GM21526 (cell line): Measurements from ENCODE around the gene SCYGR1.
"Not testable (repeated sequence)": the region's sequence is repeated elsewhere in the genome, so short reads cannot be mapped to it uniquely, and the experiment has no call there.

ENCODE experiments used
- ATAC-seq: cut with Tn5 transposase; IDR thresholded peaks from one replicate; pipeline ENCODE4 v1.9.1; 2021; ENCODE audit warnings: moderate library complexity; ENCODE audit not compliant: unreplicated experiment, low FRiP score

The SCYGR1 gene

DNA sequence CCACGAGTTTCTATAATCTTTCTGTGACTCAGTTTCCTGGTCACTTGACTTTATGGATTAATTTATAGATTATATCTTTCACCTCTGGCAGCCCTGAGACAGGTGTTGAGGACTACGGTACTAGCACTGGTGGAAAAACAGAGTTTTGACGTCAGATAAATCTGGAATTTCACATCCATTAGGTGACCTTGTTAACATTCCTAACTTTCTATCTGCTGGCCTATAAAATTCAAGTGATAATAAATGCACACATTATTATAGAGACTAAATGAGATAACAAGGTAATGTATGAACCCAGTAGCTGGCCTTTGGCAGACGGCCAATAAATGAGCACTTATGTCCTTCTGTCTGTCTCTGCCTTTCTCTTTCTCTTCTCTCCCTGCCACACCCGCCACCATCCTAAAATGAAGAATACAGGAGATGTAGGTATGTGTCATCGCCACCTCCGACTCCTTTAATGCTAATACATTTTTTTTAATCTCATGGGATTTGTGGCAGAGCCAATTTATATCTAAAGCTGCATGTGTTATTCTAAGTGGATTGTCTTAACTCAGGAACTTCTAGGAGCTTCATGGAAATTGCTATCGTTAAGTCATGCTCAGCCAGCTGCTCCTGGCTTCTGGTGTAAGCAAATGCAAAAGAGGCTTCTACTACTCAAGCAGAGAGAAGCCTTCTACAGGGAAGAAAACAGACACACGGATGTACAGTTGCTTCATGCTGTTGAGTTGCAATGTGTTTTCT lies 10.9 kb downstream of the SCYGR1 start:
- no peak for ATAC-seq

DNA sequence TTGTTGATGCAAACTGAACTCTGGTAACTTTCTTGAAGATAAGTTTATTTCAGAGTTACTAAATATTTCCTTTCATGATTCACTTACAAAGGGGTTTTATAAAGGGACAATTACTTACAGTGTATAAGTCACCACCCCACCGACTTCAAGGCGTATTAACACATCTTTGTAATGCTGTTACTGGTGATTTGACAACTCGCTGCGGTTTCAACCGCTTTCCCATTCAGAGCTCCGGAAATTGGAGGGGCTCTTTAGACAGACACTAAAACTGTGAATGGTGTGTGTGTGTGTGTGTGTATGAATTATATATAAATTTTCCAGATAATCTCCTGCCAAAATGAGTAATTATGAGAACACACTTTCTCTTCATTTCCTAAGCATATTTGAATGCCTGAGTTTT lies 13.6 kb downstream of the SCYGR1 start:
- ATAC-seq, result no peak

DNA sequence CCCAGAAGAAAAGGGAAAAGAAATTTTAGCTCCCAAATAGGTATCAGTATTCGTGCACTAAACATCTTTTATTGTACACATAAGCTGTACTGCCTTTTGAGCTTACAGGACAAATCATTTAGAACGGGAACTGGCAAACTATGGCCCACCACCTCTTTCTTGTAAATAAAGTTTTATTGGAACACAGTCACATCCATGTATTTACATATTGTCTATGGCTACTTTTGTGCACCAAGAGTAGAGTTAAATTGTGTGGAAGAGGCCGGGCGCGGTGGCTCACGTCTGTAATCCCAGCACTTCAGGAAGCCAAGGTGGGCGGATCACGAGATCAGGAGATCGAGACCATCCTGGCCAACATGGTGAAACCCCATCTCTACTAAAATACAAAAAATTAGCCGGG lies 14.4 kb downstream of the SCYGR1 start:
- no peak for ATAC-seq

DNA sequence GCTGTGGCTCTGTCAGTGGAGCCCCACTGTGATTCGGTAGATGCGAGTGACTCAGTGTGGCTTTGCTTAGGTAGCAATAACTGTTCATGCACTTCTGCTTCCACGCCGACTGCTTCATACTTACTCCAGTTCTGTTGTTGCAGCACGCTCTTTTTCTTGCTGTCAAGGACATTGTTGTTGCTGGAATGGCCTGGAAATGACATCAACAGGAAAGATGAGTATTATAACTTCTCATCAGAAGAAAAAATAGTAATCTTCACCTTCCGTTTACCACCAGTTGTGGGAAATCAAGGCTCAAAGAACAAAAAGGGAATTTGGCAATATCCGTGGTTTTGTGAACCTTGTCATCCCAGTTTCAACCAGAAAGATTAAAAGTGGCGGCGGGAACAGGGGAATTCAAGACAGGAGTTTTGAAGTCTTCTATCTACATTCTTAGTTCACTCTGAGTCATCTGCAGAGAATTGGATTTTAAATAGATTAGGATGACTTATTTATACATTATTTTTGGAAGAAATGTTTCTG lies 16.9 kb downstream of the SCYGR1 start:
- ATAC-seq, result no peak

DNA sequence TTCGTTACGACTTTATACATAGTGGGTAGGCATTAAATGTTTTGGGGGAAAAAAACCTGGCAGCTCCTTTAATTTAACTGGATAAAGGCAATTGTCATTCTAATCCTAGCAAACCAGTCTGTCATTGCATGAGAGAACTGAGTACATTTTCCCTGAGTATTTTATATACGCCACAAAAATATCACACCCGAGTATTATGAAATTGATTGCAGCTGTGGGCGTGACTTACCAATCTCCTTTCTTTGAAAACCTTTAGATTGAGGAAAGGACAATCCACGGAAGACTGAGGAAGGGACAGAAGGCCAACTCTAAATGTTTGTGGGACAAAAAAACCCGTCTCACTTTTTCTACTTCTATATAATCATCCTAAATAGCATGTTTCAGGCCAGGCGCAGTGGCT lies 17.7 kb downstream of the SCYGR1 start:
- no peak for ATAC-seq

DNA sequence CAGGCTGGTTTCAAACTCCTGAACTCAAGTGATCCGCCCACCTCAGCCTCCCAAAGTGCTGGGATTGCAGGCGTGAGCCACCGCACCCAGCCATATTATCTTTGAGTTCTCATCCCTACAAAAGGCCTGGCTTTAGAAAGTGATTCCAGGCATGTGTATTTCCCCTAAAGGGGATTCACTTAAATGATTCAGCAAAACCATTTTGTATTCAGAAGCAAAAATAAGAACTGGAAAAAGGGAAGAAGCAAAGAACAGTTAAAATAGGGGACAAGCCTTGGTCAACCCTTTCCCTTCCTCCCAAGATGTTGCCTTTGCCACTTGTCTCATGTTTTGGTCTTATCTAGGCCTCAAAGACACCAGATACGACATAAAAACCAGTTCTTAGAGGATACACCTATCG lies 19.2 kb downstream of the SCYGR1 start:
- ATAC-seq, result no peak

DNA sequence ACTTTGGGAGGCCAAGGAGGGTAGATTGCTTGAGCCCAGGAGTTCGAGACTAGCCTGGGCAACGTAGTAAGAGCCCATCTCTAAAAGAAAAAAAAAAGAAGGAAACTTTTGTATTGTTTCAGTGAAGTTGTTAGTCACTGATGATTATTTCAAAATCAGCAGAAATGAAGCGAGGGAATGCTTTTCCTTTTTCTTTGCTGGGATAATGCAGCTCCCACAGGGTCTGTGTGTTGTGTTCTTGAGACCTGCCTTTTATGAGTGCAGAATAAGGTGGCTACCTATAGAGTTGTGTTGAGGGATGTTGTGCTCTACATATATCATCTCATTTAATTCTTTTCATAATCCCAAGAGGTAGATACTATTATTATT lies 20.3 kb downstream of the SCYGR1 start:
- ATAC-seq, result no peak

DNA sequence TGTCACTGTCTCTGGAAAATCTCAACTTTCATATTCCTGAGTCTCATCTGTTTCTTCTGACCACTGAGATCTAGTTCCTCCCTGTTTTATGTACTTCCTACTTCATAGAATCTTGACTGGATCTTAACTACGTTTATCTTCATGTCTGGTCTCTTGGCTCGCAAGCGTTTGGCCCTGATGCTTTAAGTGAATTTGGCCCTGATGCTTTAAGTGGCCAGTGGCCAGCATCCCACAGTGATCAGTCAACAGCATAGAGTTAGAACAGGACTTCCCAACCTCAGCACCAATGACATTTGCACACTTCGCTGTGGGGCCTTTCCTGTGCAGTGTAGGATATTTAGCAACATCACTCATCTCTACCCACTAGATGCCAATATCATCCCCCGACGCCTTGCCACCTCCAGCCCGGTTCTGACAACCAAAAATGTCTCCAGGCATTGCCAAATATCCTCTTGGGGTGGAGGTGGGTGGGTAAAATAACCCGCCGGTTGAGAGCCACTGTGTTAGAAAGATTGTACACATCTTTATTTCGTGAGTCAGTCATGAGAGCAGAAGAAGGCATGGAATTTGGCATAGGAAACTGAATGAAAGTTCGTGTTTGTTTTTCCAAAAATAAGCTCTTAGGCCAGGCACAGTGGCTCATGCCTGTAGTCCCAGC lies 20.9 kb downstream of the SCYGR1 start:
- no peak for ATAC-seq

DNA sequence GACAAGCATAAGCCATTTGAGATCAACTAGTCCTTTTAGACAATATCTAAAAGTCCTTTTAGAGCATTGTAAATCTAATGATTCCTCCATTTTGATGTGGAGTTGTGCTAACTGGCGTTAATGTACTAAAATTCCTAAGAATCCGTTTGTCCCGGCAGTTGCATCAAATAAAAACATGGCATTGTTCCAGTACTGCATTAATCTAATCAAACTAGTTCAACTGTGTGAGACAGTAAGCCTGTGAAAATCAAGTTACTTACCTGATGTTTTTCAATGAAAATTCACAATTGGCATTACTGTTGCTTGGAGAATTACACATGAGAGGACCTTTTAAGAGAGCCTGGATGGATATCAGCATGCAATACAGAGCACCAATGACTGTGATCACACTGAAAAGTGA lies 21.9 kb downstream of the SCYGR1 start:
- no peak for ATAC-seq

DNA sequence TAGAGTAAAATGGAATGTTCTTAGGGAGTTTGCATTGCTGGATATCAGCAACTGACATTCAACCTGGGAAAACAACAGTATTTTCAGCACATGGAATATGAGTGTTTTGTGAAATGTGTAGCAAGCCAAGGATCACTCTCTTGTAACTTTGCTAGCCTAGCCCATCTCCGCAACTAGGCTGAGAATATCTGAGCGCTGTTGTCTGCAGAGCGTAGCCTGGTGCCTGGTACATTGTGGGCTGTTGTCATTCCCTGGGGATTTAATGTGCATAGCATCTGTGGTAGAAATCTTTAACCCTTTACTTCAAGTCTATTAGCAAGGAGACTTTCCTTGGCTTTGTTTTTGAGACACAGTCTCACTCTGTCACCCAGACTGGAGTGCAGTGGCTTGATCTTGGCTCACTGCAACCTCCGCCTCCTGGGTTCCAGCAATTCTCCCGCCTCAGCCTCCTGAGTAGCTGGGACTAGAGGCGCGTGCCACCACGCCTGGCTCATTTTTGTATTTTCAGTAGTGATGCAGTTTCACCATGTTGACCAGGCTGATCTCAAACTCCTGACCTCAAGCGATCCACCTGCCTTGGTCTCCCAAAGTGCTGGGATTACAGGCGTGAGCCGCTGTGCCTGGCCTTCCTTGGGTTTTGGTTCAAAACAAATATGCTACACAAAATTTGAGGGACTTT lies 23.0 kb downstream of the SCYGR1 start:
- not testable (repeated sequence) for ATAC-seq

DNA sequence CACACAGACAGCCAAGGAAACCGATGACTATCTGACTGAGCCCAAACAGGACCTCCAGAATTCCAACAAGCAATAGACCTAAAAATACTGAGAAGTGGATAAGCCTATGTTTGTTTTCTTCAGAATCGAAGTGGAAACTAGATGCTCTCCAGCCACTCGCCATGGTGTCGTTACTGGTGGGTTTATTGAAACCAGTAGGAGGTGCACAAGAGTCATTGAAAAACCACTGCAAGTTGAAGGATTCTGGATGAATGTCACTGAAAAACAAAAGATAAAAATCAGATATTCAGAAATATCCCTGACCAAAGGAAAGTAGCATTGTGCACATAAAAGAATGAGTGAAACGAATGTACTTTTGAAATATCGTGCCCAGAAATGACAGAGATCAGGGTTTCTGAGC lies 24.0 kb downstream of the SCYGR1 start:
- no peak for ATAC-seq

DNA sequence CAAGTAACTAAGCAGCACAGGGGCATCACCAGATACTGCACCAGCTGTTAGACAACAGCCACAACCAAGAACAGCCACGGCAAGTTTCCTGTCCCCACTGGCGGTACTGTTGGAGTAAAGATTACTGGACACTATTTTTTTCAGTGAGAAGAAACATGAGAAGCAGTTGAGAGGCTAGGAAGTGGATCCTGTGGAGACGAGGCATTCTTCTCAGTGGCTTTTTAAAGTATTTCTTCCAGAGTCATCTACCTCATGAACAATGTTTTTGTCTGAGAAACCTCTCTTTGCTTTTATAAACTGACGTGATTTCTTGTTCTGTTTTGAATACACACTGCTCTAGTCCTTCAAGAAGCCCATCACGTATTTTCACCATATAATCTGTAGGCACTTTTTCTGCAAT lies 27.4 kb downstream of the SCYGR1 start:
- ATAC-seq, result no peak

DNA sequence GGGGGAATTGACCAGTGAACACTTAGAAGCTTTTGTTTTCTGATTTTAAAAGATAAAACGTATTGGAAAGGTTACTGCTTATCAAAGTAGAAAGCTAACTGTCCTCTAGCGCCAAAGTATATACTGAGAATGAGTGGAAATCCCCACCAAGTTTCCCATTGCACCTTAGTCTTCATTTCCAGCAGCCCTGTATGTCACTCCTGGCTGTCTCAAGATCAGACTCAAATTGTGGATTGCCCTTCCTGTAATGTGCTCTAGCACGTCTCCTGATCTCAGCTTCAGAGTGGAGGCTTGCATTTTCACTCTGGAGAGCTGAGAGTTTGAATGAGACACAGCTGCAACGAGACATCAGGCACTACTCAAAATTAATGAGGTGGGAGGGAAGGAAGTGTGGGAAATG lies 36.1 kb downstream of the SCYGR1 start:
- ATAC-seq, result peak; percentile 68

DNA sequence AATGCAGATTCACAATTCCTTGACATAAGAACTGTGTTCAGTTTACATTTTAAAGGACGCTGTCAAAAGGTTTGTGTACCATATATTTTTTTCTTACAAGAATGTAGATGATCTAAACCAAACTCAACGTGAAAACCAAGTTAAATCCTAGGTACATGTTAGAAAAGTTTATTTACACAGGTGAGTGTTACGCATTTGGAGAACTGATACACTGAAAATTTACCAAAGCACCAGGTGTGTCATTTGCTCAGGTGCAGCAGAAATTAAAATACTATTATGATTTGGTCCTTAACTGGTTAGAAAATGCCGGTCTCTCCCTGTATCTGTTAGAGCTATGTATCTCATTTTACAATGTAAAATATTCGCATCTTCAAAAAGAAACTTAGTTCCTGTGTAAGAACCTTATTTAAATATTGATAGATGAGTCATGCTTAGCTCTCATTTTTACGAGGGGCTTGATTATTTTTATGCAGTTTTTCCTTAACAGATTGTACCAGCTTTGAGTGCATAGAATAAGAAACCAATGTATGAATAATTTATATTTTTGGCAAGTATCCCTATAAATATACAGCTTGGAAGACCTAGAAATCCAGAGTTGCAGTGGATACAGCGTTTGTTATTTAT lies 37.6 kb downstream of the SCYGR1 start:
- no peak for ATAC-seq

DNA sequence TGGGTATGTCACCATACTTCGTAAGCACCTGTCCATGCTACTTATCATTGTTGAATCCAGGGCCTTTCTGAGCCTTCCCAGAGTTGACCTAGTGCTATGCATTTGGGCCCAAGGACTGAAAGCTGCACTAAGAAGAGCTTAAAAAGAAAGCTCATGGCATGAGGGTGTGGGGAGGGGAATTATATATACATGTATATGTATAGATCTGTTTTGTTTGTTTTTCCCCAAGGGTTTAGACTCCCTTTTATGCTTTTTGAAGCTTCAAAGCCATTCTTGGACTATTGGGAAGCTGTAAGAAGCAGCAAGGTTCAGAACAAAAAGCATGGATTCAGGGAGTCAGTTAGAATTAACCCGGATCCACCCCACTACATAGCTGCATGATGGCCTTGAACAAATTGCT lies 39.4 kb downstream of the SCYGR1 start:
- ATAC-seq, result no peak

DNA sequence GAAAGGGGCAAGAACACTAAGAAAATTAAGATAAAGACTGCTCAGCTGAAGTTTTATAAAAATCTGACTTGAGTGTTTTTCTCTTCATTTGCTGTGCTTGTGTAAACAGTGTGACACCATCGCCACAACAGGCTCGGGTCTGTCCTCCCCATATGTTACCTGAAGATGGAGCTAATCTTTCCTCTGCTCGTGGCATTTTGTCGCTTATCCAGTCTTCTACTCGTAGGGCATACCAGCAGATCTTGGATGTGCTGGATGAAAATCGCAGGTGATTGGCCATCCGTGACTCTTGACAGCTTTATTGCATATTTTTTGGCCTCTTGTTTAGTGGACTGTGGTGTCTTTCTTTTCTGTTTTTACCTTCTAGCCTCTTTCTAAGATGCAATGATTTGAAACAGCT lies 40.6 kb downstream of the SCYGR1 start:
- ATAC-seq, result no peak

DNA sequence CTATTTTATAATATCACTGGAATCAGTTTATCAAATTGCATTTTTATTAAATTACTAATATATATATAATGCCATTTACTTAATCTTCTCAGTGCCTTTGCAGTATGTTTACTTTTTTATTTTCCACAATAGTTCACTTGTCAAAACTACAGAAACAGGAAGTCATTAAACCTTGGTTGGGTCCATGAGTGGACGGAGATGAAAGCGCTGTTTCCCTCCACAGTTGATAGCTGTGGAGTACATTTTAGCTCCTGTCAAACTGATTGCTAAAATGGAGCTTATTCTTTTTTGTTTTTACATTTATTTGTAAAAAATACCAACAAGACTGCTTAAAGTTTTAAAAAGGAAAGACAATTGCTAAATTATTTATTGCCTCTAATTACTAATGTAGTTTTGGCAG lies 43.5 kb downstream of the SCYGR1 start:
- ATAC-seq, result no peak

DNA sequence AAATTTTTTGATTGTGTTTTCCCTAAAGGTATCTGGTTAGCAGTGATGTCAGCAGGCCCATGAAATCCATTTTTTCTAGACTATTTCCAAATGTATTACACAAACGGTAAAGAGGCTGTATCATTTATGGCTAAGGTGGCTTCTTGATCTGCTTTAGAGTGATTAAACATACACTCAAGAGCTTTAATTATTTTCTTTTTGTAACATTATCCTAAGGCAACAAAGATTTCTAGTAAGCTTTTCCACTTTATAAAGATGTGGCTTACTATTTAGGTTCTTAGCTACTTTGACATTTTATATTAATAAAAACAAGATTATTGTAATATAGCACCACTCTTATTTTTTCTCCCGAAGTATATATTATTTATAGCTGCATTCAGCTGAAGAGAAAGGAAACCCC lies 46.2 kb downstream of the SCYGR1 start:
- ATAC-seq, result no peak

DNA sequence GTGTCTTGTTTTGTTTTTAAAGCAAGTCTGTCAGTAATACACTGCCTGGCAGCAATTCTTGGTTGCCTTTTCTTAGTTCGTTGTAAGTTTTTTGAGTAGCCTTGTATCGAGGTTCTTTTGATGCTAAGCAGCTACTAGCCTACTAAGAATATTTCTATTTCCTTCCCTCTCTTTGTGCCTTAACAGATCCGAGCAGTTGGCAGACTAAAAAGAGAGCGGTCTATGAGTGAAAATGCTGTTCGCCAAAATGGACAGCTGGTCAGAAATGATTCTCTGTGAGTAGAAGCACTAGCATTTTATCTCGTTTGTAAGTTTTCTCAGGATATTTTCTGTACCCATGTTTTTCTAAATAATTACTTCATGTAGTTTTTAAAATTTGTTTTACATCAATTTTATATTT lies 47.6 kb downstream of the SCYGR1 start:
- ATAC-seq, result no peak

DNA sequence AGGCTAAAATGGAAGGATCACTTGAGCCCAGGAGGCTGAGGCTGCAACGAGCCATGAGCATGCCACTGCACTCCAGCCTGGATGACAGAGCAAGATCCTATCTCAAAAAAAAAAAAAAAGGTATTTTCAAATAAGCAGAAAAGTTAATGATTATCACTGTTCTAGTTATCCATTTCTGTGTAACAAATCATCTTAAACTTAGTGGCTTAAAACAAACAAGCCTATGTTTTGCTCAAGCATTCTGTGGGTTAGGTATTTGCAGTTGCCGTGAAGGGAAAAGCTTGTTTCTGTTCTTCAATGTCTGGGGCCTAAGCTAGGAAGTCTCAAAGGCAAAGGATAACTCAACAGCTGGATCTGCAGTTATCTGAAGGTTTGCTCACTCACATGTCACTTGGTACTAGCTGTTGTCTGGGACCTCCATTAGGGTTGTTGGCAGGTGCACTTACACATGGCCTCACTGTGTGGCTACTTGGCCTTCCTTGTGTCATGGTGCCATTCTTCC lies 48.6 kb downstream of the SCYGR1 start:
- ATAC-seq, result no peak
